GM18858 (cell line): Measurements from ENCODE around the gene MARVELD3.

Experiments
- ATAC-seq: cut with Tn5 transposase; IDR thresholded peaks from one replicate; pipeline ENCODE4 v1.9.1; 2021; ENCODE audit not compliant: unreplicated experiment

The MARVELD3 gene

GRCh38 chr16:71622088-71622487 lies 3.9 kb upstream of the MARVELD3 start:
- ATAC-seq = no peak

- no peak for ATAC-seq
Measured at GRCh38 chr16:71623597-71623996, 2.4 kb upstream of the MARVELD3 start.

GRCh38 chr16:71625113-71625850 lies 702 bp upstream of the MARVELD3 start:
- ATAC-seq = no peak

- no peak for ATAC-seq
Measured at GRCh38 chr16:71626858-71627213, 852 bp downstream of the MARVELD3 start.

- ATAC-seq = no peak
Measured at GRCh38 chr16:71627731-71628181, 1.8 kb downstream of the MARVELD3 start.

- ATAC-seq = no peak
Measured at GRCh38 chr16:71628810-71629209, 2.8 kb downstream of the MARVELD3 start.

GRCh38 chr16:71629278-71630016 lies 3.5 kb downstream of the MARVELD3 start:
- ATAC-seq = no peak

- ATAC-seq = no peak
Measured at GRCh38 chr16:71630808-71631207, 4.8 kb downstream of the MARVELD3 start.

GRCh38 chr16:71631776-71632175 lies 5.8 kb downstream of the MARVELD3 start:
- no peak for ATAC-seq

- no peak for ATAC-seq
Measured at GRCh38 chr16:71635632-71636031, 9.6 kb downstream of the MARVELD3 start.

GRCh38 chr16:71637398-71637797 lies 11.4 kb downstream of the MARVELD3 start:
- ATAC-seq = no peak

- ATAC-seq = no peak
Measured at GRCh38 chr16:71645450-71645849, 19.5 kb downstream of the MARVELD3 start.

- ATAC-seq = no peak
Measured at GRCh38 chr16:71647391-71647790, 21.4 kb downstream of the MARVELD3 start.

GRCh38 chr16:71648162-71648561 lies 22.2 kb downstream of the MARVELD3 start:
- ATAC-seq = no peak

GRCh38 chr16:71648921-71649320 lies 22.9 kb downstream of the MARVELD3 start:
- ATAC-seq = no peak

- ATAC-seq = no peak
Measured at GRCh38 chr16:71649704-71650103, 23.7 kb downstream of the MARVELD3 start.

GRCh38 chr16:71658771-71659170 lies 32.8 kb downstream of the MARVELD3 start:
- ATAC-seq = no peak

- ATAC-seq = no peak
Measured at GRCh38 chr16:71659471-71659870, 33.5 kb downstream of the MARVELD3 start.

- ATAC-seq = no peak
Measured at GRCh38 chr16:71666264-71666663, 40.3 kb downstream of the MARVELD3 start.

GRCh38 chr16:71666928-71667707 lies 41.1 kb downstream of the MARVELD3 start:
- no peak for ATAC-seq

- ATAC-seq = no peak
Measured at GRCh38 chr16:71669926-71670536, 44.0 kb downstream of the MARVELD3 start.
